ENCODE results near the gene GAS2L1. TPM values are rescaled to one million over a fixed set of nuclear protein-coding genes. Genes with fewer than 3 reads are reported as not detected.

The GAS2L1 gene
- total RNA-seq, 1 experiment from 2014 or later = 8.0 TPM

DNA sequence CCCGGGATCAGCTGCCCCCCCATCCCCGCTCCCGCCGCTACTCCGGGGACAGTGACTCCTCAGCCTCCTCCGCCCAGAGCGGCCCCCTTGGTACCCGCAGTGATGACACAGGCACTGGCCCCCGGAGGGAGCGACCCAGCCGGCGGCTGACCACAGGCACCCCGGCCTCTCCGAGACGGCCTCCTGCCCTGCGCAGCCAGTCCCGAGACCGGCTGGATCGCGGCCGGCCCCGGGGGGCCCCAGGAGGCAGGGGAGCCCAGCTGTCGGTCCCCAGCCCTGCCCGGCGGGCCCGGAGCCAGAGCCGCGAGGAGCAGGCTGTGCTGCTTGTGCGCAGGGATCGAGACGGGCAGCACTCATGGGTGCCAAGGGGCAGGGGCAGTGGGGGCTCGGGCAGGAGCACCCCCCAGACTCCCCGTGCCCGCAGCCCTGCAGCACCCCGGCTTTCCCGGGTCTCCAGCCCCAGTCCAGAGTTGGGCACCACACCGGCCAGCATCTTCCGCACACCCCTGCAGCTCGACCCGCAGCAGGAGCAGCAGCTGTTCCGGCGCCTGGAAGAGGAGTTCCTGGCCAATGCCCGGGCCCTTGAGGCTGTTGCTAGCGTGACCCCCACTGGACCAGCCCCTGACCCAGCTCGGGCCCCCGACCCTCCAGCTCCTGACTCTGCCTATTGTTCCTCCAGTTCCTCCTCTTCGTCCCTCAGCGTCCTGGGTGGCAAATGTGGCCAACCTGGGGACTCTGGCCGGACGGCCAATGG, 5.2 kb downstream of the GAS2L1 start:
- Mint-ChIP-seq H3K9me3 (peaks cover 4 to 13% of the 10 kb centered on the region in 2 experiments; a peak in 4 of 5 replicates), H3K4me1 (peaks cover 18 to 30% of the 10 kb centered on the region in 2 experiments), H3K27ac (no peak overlapping the region), H3K4me3 (no peak overlapping the region), H3K27me3 (ENCODE audit: low read depth) (peaks cover 46% of the 10 kb centered on the region), H3K36me3 (ENCODE audit: insufficient read depth in 1 of 3, low read depth in 3 of 3) (peaks cover 0 to 5% (median 2%) of the 10 kb centered on the region in 3 experiments; a peak in 3 of 7 replicates)
- no peak overlapping the region for H4K91ac ChIP-seq (ENCODE audit: insufficient read length, low read depth, low read length)
- H3K4me1 ChIP-seq (ENCODE audit: insufficient read depth, low read length) = no peaks in the 10 kb centered on the region
- H2BK15ac ChIP-seq (ENCODE audit: low read depth, low read length) = no peak overlapping the region
- no peaks in the 10 kb centered on the region for H3K79me1 ChIP-seq (ENCODE audit: insufficient read depth, low read depth, low read length, poor library complexity, severe bottlenecking)
- H3K4ac ChIP-seq (ENCODE audit: low read depth, low read length) = no peak overlapping the region
- H3K56ac ChIP-seq (ENCODE audit: insufficient read length, low read depth, low read length) = no peak overlapping the region
- H3K18ac ChIP-seq (ENCODE audit: insufficient read length, low read depth, low read length) = peak overlapping the region; percentile 77
- H4K5ac ChIP-seq (ENCODE audit: insufficient read length, low read depth, low read length) = no peak overlapping the region
- H2AK5ac ChIP-seq (ENCODE audit: insufficient read length, low read length) = no peak overlapping the region
- H2BK12ac ChIP-seq (ENCODE audit: insufficient read length, low read depth, low read length) = no peak overlapping the region
- no peaks in the 10 kb centered on the region for H4K20me1 ChIP-seq (ENCODE audit: control insufficient read depth, insufficient read depth, insufficient read length)
- H4K8ac ChIP-seq (replicated peaks; ENCODE audit: insufficient read length, low read depth, low read length) = no peak overlapping the region
- no peak overlapping the region for H2BK5ac ChIP-seq (ENCODE audit: insufficient read length, low read length)
- no peak for DNase-seq
- H3K14ac ChIP-seq (ENCODE audit: insufficient read depth, low read length) = peak overlapping the region; percentile 71; the same call in 1 of the 2 replicates
- no peak overlapping the region for H2BK20ac ChIP-seq (ENCODE audit: low read depth, low read length, poor library complexity, severe bottlenecking)
- peaks cover 28% of the 10 kb centered on the region for H3K27me3 ChIP-seq (ENCODE audit: insufficient read depth, low read length)
- no CpG with 5 or more reads among the region's 50 CpGs for WGBS (ENCODE audit: extremely low coverage, insufficient read length, low lambda C conversion rate)
- H3K23ac ChIP-seq (ENCODE audit: insufficient read length, low read depth, low read length) = no peak overlapping the region
- H3K23me2 ChIP-seq (ENCODE audit: insufficient read length, low read depth, low read length, poor library complexity, severe bottlenecking) = peaks cover 5% of the 10 kb centered on the region
- no peak overlapping the region for H3K9ac ChIP-seq (ENCODE audit: extremely low read depth, insufficient read length, low read length)
- H3T11ph ChIP-seq (ENCODE audit: low read length) = no peak overlapping the region
- no peak overlapping the region for H3K4me2 ChIP-seq (ENCODE audit: insufficient read depth, insufficient read length, low read length)
- TF ChIP-seq, protein P1, sequence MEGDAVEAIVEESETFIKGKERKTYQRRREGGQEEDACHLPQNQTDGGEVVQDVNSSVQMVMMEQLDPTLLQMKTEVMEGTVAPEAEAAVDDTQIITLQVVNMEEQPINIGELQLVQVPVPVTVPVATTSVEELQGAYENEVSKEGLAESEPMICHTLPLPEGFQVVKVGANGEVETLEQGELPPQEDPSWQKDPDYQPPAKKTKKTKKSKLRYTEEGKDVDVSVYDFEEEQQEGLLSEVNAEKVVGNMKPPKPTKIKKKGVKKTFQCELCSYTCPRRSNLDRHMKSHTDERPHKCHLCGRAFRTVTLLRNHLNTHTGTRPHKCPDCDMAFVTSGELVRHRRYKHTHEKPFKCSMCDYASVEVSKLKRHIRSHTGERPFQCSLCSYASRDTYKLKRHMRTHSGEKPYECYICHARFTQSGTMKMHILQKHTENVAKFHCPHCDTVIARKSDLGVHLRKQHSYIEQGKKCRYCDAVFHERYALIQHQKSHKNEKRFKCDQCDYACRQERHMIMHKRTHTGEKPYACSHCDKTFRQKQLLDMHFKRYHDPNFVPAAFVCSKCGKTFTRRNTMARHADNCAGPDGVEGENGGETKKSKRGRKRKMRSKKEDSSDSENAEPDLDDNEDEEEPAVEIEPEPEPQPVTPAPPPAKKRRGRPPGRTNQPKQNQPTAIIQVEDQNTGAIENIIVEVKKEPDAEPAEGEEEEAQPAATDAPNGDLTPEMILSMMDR (conservative IDR thresholded peaks at IDR 0.05) = no peak
- H2BK120ac ChIP-seq (ENCODE audit: low read depth, low read length, poor library complexity, severe bottlenecking) = no peak overlapping the region
- H3K79me2 ChIP-seq (ENCODE audit: insufficient read depth, low read length) = no peaks in the 10 kb centered on the region
- H2AFZ ChIP-seq (ENCODE audit: low read length) = no peak overlapping the region
- H3K9me3 ChIP-seq (ENCODE audit: control insufficient read depth, low read depth, low read length) = no peaks in the 10 kb centered on the region
- H3K27ac ChIP-seq (ENCODE audit: insufficient read length, low read depth, low read length) = no peak overlapping the region
